HG03342 (cell line): Measurements from ENCODE around the gene MTUS2.
"Not testable (repeated sequence)": the region's sequence is repeated elsewhere in the genome, so short reads cannot be mapped to it uniquely, and the experiment has no call there.

ENCODE experiments used
- ATAC-seq: cut with Tn5 transposase; IDR thresholded peaks from one replicate; pipeline ENCODE4 v1.9.1; 2021; ENCODE audit warnings: mild to moderate bottlenecking, moderate library complexity; ENCODE audit not compliant: unreplicated experiment

MTUS2 gene

GRCh38 chr13:29210676-29211075 lies 390.5 kb downstream of the MTUS2 start:
- no peak for ATAC-seq

GRCh38 chr13:29211162-29211561 lies 391.0 kb downstream of the MTUS2 start:
- not testable (repeated sequence) for ATAC-seq

- no peak for ATAC-seq
These were observed 402.3 kb downstream of the MTUS2 start for GRCh38 chr13:29222458-29222857.

GRCh38 chr13:29224206-29224605 lies 404.1 kb downstream of the MTUS2 start:
- no peak for ATAC-seq

- no peak for ATAC-seq
These were observed 407.4 kb downstream of the MTUS2 start for GRCh38 chr13:29227576-29227975.

GRCh38 chr13:29230299-29230845 lies 410.2 kb downstream of the MTUS2 start:
- no peak for ATAC-seq

- no peak for ATAC-seq
These were observed 419.8 kb downstream of the MTUS2 start for GRCh38 chr13:29239653-29240525.

GRCh38 chr13:29254626-29255370 lies 434.7 kb downstream of the MTUS2 start:
- no peak for ATAC-seq

GRCh38 chr13:29255567-29255966 lies 435.4 kb downstream of the MTUS2 start:
- ATAC-seq: no peak

- no peak for ATAC-seq
These were observed 440.5 kb downstream of the MTUS2 start for GRCh38 chr13:29260684-29261083.

- no peak for ATAC-seq
These were observed 446.1 kb downstream of the MTUS2 start for GRCh38 chr13:29266261-29266660.

GRCh38 chr13:29266756-29267733 lies 446.9 kb downstream of the MTUS2 start:
- ATAC-seq: no peak

GRCh38 chr13:29270271-29270985 lies 450.3 kb downstream of the MTUS2 start:
- no peak for ATAC-seq

- no peak for ATAC-seq
These were observed 451.5 kb downstream of the MTUS2 start for GRCh38 chr13:29271606-29272005.

GRCh38 chr13:29279356-29280254 lies 459.5 kb downstream of the MTUS2 start:
- ATAC-seq: no peak

- ATAC-seq: no peak
These were observed 461.9 kb downstream of the MTUS2 start for GRCh38 chr13:29281932-29282495.

GRCh38 chr13:29284726-29285125 lies 464.6 kb downstream of the MTUS2 start:
- ATAC-seq: no peak

GRCh38 chr13:29287237-29287636 lies 467.1 kb downstream of the MTUS2 start:
- ATAC-seq: no peak

- no peak for ATAC-seq
These were observed 471.9 kb downstream of the MTUS2 start for GRCh38 chr13:29292045-29292444.
